HG02884 (cell line): ENCODE results near the gene CACNA2D3.

Experiments used
- ATAC-seq: cut with Tn5 transposase; IDR thresholded peaks from one replicate; pipeline ENCODE4 v1.9.1; 2021; ENCODE audit warnings: mild to moderate bottlenecking, moderate library complexity; ENCODE audit not compliant: unreplicated experiment

The CACNA2D3 gene

DNA sequence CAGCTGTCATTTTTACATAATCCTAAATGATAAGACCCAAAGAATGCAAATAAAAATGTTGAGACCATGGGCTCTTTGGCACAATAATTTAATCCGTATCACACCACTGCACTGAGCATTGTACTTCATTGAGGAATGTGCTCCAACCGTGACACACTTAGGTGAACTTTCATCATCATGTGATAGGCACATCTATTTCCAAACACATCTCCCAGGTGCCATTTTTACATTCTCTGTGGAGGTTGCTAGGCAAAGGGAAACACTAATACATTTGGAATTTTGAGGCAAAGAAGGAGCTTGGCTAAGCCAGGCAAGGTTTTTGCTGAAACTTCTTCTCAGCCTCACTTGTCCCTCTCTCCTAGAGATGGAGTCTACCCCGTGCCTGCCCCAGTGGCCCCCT lies 736.8 kb downstream of the CACNA2D3 start:
- ATAC-seq: no peak

GRCh38 chr3:54861248-54862067 lies 739.1 kb downstream of the CACNA2D3 start:
- ATAC-seq: no peak

DNA sequence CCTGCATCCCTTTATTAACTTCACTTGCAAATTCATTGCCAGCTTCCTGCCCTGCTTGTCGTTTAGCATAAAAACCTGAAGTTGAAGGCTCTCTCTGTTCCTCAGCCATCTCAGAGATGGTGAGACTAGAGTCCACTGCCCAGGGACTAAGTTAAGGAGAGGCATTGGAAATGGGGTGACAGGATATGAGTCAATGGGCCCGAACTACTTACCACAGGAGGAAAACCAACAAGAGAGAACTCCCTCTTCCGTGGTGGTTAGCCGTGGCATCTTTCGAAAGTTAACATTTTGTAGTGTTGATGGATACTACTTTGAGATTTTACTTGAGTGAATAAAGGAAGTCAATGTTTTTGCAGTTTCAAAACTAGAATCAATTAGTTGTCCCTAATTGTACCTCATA lies 740.2 kb downstream of the CACNA2D3 start:
- no peak for ATAC-seq

DNA sequence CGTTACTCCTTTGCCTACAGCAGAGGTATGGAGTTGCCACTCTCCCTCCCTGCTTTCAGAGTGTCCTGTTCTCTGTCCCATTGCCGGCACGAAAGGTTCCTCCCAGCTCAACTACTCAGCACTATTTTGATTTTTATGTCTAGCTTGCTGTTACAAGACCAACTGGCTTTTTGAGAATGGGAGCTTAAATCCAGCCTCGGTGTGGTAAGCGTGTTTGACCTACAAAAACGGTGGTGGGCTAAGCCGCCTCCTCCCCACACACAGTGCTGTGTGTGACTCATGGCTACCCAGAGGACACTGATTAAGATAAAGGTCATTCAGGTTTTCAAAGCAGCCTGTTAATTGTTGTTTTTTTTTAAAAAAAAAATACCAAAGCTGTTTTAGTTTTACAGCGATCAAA lies 741.0 kb downstream of the CACNA2D3 start:
- ATAC-seq: no peak

DNA sequence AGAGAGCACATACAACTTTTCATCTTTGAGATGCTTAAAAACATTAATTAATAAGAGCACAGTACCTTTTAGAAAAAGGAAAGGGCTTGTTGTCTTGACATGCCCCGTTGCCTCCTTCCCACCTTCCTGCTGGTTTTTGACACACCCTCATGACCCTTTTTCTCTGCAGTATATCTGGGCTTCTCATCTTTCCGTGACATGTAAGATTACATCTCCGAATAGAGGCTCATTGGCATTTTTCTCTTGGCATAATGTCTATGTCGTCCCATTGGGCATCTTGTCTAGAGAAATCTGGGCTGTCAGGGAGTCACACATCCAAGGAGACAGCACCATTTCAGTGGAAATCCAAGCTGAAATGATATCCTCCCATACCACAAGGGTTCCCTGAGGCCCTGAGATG lies 741.4 kb downstream of the CACNA2D3 start:
- ATAC-seq: no peak

DNA sequence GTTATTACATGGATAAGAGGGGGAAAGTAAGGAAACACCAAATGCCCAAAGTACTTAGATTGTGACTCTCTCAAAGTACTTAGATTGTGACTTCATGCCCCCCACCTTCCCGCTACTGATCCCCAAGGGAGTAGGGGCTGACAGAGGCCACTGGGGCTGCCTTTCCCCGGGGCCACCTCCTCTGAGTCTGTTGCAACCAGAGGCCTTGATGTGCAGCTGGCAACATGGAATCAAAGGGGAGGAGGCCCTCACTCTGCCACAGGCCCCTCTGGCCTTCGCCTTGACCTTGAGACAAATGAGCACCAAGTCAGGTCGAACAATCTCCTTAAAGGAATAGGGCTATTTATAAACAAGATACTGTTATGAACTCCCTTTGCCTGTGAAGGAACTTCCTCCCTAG lies 743.0 kb downstream of the CACNA2D3 start:
- ATAC-seq: no peak

DNA sequence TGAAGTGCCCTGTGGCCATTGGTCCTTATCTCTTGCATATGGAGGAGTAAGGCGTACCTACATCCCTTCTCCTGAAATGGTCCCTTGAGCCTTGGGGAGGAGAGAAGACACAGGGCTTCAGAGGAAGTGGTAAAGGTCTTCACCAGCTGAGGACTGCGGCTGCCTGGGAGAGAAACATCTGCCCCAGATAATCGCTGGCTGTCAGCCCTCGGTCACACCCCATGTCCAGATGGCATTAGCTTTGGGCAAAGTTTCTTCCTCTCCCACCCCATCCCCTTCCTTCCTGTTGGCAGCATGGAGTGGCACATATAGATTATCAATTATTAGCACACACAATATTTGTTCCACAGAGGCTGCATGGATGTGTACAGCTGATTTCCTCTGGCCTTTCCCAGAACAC lies 743.9 kb downstream of the CACNA2D3 start:
- no peak for ATAC-seq

GRCh38 chr3:54870423-54870822 lies 748.1 kb downstream of the CACNA2D3 start:
- ATAC-seq: no peak

- ATAC-seq: no peak
Observed at GRCh38 chr3:54871867-54872266, 749.5 kb downstream of the CACNA2D3 start.

DNA sequence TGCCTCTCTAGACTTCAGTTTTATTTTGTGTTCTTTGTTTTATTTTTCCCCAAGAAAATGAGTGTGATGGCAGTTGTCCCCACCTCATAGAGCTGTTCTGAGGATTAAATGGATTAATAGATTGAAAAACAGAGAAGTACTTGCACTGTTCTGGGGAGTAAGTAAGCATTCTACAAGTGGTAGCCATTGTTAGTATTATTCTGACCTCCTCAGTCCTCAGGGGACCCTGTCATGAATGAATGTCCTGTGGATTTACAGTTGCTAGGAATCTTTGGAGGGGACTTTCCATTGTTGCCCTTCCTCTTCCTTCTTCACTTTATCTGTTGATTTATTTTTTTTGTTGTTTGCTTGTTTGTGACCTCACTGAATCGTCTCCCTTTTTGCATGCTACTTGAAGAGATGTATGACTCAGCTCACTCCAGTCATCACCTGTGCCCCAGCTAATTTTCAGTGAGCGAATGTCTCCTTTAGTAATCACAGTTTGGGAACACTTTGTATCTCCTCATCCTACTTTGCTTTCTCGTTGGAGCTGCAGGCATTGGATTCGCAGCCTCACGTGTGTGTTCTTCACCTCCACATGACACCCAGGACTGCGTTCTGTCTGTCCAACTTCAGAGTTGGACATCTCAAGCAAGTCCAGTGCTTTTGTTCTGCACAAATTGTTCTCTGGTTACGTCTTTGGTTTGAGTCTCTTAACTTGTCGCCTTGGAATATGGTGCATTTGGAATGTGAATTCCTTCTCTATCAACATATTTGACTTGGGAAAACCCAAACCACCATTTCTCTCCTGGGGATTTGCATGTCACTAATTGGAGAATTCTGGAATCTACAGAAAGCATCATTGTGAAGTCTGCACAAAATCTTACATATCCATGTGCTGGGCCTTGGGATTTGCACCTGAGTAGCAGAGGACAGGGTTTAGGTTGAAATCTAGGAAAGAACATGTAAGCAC lies 751.0 kb downstream of the CACNA2D3 start:
- no peak for ATAC-seq

DNA sequence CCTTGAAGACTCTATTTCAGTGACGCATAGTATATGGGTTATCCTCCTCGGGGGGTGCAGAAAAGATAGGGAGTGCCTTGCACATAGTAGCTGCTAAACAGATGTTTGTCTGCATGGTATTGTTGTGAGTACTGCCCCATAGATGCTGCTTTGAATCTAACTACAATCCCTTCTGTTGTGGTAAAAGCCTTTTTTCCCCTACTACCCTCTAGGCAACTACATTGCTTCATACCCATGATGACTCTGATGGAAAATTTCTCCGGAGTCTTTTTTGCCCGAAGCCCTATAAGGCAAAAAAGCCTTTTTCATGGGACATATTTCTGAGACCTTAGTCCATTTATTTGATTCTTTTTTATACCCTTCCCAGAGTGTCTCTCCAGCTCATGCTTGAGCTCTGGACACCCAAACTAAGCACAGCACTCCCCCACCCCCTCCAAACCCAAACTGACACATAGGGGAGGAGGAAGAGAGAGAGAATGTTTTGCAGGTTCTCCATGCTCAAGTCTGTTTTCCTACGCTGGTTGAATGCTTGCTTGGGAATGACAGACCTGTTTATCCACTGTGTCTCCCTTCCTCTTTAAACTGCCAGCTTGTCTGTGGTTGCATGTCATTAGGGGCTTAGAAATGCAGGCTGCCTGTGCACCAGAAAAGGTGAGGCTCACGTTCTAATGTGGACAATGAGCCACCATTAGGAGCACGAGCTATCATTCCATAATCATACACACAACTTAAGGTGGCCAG lies 752.6 kb downstream of the CACNA2D3 start:
- ATAC-seq: no peak

GRCh38 chr3:54875596-54876268 lies 753.4 kb downstream of the CACNA2D3 start:
- no peak for ATAC-seq

DNA sequence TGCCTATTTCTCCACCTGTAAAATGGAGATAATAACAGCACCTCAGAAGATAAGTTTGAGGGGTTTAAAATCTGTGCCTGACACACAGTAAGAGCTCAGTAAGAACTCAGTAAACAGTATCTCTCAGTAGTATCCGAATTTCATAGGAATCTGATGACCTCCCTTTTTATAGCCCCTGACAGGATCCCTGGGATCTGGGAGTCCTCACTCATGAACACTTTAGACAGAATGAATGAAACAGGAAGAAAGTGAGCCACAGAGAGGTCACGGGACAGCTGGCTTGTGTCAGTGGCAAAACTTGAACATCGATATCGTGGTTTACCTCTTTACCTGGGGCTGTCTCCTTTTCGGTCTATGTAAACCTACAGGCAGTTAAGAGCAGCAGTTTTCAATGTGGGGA lies 754.3 kb downstream of the CACNA2D3 start:
- no peak for ATAC-seq

GRCh38 chr3:54877730-54878129 lies 755.4 kb downstream of the CACNA2D3 start:
- ATAC-seq: no peak

DNA sequence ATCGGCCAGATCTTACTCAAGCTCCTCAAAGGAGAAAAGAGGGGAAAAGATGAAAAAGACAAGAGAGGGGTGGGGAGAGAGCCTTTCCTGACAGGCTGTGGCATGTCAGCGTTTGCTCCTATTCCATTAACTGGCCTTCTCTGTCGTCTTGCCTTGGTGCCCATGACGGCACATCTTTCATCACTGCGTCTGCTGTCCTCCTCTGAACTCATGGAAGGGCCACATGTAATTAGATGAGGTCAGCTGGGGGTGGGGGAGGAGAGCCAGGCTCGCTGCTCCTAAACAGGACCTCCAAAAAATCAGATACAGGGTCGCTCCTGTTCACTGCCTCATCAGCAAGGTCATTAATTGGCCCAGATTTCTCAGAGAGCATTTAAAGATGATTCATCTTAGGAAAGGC lies 755.8 kb downstream of the CACNA2D3 start:
- ATAC-seq: no peak

GRCh38 chr3:54882129-54882833 lies 759.9 kb downstream of the CACNA2D3 start:
- no peak for ATAC-seq

DNA sequence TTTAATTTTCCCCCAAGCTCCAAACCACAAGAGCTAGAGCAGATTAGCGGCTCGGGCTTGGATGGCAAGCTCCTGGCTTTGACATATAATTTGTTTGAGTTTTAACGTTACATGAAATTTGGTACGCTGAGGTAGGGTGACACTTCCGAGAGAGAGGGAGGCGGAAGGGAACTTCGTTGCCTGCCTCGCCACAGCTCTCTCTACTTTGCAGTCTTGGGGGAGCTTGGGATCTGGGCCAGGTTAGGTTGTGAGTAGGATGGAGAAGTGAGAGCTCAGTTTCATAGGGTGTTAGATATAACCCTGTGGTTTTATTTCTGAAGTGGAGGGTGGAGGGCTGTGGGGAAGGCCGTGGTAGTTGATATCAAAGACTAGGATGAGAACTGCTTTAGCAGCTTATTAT lies 765.8 kb downstream of the CACNA2D3 start:
- ATAC-seq: no peak

GRCh38 chr3:54888873-54889272 lies 766.5 kb downstream of the CACNA2D3 start:
- no peak for ATAC-seq

DNA sequence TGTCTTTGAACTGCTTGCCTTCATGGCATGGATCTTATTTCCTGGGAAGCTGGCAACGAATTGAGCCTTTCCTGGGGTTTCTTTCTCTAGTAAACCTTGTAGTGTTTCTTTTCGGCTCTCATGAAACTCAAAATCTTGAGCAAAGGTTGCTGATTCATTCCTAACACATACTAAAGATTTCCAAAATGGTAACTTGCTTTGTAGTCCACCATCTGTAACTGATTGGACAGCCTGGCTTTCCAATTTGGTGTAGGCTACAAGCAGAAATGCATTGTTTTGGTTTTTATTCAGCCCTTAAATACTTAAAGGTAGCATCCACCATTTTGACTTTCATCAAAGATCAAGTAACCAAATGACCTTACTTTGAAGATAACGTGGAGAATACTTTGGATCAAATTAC lies 767.4 kb downstream of the CACNA2D3 start:
- ATAC-seq: no peak

- no peak for ATAC-seq
Observed at GRCh38 chr3:54891540-54891897, 769.2 kb downstream of the CACNA2D3 start.
